Stimulated activated naive CD4-positive, alpha-beta T cell (primary cell): ENCODE data around the gene SEMA3B.
"Not testable (repeated sequence)": the region's sequence is repeated elsewhere in the genome, so short reads cannot be mapped to it uniquely, and the experiment has no call there.

ENCODE experiments used
- DNase-seq, 6 experiments: peaks; one replicate each; lab custom pipeline; 2025; lab: John Stamatoyannopoulos, UW

The SEMA3B gene

DNA sequence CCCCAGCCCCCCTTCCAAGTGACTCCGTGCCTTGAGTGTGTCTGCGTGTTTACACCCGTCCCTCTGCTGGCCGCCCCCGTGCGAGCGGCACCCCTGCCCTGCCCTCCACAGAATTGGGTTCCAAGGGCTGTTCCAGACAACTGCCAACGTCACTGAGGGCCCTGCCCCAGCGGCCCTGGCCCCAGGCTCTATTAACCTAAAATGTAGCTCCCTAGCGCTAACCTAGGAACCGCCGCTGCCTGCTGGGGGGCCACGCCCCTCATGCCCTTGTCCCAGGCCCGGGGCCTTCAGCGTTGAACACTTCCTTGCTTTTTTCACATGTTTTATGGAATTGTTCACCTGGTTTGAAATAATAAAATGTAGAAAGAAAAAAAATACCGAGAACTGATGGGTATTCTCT lies 10.0 kb upstream of the SEMA3B start:
- no peak for DNase-seq

DNA sequence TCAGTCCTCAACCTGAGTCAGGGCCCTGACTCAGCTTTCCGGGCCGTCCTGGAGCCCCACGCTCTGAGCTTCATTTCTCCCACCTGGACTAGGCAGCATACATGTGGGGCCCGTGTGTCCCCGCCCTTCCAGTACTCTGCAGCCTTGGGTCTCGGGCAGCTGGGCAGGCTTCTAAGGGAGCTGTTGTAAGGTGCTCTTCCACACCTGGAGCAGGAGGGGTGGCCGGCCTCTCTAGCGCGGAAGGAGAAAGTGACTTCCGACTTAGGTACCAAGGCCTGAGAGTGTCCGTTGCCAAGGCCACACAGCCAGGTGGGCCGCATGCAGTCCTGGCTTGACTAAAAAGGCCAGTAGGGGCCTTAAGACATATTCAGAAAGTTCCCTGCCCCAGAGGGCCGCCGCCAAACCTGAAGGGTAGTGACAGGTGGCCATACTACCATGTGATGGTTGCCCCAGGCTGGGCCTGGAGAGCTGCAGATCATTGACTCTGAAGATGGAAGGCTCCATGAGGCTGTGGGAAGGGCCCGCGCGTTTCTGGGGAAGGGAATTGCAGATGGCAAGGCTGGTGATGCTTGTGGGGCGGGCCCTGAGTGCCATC lies 9.4 kb upstream of the SEMA3B start:
- no peak for DNase-seq

DNA sequence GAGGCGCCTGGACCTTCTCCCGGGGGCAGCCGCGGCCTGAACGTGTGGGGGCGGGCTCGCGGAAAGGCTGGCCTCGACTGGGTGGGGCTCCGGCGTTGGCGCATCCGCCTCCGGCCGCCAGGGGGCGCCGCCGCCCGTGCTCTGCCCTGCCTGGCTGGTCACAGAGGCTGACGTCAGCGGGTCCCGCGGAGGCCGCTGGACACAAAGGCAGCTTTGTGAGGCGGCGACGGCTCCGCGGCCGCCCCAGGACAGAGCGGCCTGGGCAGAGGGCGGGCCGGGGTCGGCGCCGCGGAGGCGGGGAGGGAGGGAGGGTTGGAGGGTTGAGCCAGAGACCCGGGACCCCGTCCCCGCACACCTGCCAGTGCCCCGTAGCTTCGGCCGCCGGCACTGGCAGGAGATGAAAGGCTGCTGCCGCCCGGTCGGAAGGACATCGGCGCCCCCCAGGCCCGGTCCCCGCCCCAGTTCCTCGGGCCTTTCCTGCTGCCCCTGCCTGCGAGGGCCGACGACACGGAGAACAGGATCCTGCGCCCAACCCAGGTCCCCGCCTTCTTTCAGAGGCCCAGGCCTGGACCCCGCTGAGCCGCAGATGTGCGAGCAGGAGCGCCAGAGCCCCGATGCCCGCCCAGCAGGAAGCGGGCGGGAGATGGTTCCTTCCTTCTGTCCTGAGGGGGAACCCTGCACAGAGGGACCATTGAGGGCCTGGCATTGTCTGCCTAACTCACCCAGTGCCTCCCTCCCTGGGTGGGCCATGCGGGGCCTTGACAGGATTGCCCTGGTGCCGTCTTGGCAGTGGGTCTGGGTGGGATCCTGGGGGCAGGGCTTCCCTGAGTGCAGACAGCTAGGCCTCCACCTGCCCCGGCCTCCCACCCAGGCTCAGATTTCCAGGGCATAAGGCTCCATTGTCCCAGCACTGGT lies 8.7 kb upstream of the SEMA3B start:
- DNase-seq = peak; percentile 52 to 82 (median 74)

DNA sequence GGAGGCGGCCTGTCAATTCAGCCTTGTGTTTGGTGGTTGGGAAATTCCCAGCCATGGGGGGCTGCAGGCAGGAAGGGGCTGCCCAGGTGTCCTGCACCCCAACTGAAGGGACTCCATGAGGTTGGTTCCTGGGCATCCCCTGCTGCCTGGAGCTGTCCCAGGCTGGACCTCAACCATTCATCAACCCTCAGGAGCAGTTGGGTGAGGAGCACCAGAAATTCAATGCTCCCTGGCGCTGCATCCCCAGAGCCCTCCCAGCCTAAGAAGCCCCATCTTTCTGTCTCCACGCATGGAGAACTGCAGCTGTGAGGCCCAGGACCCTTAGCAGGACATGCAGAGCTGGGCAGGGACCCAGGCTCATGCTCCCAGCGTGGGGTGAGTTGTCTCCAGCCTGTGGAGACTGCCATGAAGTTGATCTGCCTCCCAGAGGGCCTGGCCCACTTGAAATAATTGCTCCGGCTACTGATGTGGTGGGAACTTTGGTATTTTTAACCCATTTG lies 8.0 kb upstream of the SEMA3B start:
- no peak for DNase-seq

DNA sequence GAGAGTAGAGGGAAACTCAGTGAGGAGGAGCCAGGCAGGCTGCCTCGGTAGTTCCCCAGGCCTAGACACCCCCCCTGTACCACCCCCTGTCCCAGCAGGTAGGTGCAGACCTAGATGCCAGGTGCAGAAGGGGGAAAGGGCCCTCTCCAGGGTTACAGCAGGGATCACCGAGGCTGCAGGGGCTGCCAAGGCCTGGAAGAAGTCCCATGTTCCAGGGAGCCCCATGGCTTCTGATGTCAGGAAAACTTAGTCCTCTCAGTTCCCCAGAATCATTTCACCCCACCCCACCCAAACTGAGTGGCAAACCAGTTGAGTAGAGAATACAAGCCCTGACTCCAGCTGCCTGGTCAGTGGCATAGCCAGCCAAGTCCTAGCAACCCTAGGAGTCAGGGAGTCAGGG lies 7.4 kb upstream of the SEMA3B start:
- DNase-seq = no peak

DNA sequence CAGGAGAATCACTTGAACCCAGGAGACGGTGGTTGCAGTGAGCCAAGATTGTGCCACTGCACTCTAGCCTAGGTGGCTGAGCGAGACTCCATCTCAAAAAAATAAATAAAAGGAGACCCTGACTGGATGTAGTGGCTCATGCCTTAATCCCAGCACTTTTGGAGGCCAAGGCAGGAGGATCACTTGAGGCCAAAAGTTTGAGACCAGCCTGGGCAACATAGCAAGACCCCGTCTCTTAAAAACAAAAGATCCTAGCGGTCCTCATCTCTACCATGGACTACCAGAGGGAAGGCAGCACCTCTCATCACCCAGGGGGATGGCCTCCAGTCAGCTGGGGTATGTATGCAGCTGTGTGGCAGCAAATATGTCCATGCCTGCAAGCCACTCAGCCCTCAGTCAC lies 6.7 kb upstream of the SEMA3B start:
- not testable (repeated sequence) for DNase-seq

DNA sequence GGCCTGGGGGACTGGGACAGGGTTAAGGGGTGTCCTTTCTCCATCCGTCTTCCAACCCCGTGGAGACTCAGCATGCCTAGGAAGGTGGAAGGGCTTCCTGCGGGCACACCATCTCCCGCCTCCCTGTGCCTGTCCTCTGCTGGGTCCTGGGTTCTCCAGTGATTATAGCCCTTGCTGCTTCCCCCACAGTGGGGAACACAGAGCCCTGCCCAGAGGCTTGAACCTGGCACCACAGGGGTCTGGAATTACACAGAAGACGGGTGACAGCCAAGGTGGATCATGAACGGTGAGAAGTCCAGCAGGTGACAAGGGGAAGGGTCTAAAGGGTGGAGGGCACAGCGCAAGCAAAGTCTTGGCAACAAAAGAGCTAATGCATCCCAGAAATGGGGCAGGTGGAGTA lies 6.2 kb upstream of the SEMA3B start:
- no peak for DNase-seq

DNA sequence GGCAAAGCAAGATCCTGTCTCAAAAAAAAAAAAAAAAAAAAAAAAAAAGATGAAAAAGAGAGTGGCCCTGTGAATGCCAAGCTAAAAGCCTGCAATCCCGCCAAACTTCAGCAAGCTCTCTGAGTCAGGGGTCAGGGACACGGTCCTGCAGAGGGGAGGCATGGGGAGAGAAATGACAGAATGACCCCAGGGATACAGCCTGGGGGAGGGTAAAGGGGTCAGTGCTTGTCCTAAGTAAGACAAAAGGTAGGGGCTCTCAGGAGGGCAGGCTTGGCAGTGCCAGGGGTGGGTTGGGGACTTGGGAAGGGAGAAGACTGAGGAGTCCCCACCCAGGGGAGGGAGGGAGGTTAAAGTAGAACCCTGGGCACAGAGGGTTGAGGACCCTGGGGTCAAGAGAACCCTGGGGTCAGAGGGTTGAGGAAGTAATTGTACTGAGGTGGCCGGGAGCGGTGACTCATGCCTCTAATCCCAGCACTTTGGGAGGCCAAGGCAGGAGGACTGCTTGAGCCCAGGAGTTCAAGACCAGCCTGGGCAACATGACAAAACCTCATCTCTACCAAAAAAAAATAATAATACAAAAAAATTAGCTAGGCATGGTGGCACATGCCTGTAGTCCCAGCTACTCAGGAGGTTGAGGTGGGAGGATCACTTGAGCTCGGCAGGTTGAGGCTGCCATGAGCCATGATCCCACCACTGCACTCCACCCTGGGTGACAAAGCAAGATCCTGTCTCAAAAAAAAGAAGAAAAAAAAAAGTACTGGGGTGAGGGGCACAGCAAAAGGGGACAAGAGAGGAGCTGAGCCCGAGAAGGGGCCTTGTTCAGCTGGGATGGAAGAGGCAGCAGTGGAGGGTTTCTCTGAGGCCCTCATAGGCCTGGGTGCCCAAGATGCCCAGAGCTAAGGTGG lies 5.2 kb upstream of the SEMA3B start:
- no peak for DNase-seq

DNA sequence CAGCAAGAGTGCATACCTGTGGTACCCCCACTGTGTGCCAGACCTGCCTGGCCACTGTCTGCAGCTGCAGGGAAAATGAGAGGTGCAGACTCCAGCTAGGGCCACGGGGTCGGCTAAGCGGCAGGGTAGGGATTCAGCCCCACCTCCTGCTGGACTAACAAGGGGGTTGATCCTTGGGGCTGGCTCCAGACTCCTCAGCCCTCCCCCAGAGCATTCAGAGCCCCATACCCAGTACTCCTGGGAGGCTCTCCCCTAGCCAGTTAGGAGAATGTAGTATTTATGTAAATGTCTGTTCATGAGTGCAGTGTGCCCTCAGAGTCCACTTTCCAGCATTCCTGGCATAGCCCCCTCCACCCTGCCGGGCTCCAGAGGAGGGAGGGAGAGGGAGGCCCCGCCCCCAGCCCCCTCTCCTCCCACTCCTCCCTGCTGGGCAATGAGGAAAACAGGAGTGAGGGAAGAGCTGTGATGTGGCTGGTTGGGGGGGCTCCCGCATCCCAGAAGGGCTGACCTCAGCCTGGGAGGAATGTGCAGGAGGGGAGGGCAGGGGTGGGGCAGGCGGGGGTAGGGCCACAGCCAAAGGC lies 4.5 kb upstream of the SEMA3B start:
- no peak for DNase-seq

DNA sequence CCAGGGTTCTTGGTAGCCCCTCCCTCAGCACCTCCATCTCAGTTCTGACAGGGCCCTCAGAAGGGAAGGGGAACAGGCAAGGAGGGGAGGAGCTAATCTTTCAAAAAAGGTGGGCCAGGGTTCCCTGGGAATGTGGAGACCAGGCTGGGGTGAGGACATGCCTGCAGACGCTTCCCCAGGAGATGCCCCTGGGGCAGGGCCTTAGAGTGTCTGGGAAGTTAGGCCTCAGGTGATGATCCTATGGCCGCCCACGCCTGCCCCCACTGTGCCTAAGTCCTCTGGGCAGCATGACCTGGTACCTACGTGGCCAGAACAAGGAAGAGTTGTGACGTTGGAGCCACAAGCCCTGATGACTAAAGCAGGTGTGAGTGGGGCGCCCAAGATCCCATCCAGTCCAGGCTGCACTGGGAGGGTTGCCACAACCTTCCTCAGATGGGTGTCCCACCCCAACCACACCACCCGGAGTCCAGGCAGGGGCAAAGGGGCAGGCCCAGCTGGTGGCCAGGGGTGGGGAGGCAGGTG lies 3.9 kb upstream of the SEMA3B start:
- no peak for DNase-seq

DNA sequence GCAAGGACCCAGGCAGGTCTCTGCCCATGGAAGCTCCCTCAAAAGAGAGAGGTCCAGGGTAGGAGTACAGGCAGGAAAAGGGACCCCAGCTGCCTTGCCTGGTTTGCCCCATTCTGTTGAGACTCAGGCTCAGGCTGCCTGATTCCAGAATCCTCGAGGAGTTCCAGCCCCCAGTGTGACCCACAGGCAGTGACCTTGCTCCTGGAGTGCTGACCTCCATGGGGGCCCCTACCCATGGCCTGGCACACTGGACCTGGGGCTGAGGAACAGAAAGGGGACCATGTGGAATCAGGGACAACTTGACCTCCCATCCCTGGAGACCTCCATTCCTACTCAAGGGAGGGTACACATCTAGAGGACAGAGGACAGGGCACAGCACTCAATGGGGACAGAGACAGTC lies 3.4 kb upstream of the SEMA3B start:
- no peak for DNase-seq

DNA sequence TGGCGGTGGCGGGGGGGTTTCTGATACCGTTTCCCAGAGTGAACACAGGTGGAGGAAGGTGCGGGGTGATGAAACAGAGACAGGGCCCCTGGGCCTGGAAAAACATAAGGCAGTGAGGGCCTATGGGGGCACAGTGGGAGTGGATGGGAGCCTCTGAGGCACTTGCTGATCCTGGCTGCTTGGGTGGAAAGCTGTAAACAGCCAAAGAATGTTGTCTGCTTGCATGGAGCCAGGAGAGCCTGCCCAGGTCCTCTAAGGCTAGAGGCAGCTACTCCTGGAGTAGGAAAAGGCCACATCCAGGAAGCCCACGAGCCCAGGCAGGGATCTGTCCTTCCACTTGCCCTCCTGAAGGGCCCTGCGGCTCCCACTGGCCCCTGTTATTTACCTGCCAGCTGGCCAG lies 2.9 kb upstream of the SEMA3B start:
- no peak for DNase-seq

DNA sequence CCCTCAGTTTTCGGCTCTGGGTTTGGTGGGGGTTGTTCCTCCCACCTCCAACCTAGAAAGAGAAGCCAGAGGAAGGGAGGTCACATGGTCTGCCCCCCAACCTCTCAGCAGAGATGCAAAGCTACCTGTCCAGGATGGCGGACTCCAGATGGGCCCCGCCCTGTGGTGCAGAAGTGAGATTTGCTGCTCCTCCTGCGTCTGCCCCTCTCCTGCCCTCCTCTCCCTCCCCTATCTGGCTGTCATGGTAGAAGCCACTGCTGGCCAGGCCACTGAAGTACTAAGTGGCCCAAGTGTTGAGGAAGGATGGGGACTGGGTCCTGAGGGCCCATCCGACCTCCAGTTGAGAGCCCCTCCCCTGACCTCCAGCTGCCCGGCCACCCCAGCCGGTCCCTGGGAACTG lies 2.1 kb upstream of the SEMA3B start:
- DNase-seq = no peak

DNA sequence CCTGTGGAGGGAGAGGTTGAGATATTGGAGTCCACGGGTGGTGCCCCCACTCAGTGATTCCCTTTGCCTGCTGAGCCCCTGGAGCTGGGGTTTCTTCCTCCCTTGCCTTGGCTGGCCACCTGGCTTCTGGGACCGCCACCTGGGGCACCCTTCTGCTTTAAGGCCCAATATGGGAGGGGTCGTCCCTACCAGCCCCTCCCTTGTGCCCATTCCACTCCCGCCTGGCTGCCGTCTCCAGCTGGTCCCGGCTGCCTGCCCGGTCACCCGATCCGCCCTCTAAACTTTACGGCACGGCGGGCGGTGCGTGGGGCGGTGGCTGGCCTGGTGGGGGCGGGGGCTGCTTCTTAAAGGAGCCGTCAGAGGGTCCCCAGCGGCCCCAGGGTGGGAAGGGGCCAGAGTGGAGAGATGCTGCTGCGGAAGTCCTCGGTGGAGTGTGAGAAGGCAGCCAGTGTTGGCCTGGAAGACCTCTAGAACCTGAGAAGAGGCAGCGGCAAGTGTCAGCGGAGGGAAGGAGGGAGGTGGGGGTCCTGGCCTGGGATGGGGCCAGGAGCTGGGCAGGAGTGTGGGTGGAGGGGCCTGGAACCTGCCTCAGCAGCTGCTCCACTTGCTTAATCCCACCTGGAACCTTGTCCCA lies 1.6 kb upstream of the SEMA3B start:
- no peak for DNase-seq

DNA sequence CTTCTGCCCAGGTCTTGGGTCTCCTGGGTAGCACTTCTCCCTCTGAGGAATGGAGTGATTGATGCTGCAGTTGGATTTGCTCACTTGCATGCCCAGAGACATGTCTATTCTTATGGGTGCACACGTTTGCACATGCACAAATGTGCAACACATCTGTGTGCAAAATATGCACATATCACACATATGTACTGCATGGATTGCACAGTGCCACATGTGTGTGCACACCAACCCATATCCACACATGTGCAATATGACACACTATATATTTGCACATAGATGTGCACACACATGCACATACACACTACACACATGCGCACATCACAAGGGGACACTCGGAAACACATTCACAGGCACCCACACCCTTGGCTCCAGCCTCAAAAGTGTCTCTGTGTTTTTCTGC lies 671 bp upstream of the SEMA3B start:
- DNase-seq = no peak

DNA sequence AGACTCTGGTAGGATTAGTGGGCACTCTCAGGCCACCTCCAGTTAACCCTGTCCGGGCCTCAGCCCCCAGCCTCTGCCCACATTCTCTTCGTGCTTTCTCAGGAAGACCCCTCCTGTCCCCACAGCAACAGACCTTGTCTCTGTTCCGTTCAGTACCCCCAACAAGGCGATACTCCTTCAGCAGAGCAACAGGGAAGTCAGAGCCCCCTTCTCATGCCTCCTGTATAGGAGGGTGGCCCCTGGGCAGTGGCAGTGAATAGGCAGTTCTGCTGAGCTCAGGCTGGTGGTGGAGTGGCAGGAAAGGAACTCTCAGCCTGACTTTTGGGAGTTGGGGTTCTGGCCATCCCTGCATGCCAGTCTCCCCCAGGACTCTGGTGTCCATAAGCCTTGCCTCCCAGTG lies 513 bp downstream of the SEMA3B start:
- DNase-seq = no peak

DNA sequence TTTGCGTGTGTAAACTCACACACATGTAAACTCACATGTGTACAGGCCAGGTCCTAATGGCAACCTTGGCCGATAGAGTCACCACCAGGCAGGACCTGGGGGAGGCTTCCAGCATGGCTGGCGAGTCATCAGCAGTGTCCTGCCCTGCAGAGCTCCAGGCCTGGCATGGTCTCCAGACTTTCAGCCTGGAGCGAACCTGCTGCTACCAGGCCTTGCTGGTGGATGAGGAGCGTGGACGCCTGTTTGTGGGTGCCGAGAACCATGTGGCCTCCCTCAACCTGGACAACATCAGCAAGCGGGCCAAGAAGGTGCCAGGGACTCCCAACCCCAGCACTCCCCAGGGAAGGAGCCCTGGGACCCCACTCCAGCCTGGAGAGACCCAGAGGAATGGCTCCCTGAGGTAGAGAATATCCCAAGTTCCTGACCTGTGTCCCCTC lies 1.0 kb downstream of the SEMA3B start:
- DNase-seq = no peak

DNA sequence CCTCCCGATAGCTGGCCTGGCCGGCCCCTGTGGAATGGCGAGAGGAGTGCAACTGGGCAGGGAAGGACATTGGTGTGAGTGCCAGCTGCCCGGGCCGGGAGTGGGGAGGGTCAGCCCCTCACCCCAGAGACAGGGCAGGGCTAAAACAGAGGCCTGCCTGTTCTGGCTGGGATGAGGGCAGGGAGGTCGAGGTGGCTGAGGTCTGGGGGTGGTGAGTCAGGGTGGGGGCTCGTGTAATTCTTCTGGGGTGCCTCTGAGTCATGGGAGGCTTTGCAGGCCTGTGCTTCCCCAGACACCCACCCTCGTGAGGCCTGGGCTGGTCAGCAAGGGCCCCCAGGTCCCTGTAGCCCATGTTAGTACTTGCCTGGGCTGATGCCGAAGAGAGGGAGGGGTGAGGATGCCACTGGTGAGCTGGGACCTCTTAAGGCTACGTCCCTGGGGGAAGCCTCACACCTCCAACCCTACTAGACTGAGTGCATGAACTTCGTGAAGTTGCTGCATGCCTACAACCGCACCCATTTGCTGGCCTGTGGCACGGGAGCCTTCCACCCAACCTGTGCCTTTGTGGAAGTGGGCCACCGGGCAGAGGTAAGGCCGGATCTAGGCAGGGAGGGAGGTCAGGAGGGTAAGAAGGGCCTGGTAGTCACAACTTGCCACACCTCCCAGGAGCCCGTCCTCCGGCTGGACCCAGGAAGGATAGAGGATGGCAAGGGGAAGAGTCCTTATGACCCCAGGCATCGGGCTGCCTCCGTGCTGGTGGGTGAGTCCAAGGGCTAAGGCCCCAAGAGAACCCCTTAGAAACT lies 1.7 kb downstream of the SEMA3B start:
- DNase-seq = no peak

DNA sequence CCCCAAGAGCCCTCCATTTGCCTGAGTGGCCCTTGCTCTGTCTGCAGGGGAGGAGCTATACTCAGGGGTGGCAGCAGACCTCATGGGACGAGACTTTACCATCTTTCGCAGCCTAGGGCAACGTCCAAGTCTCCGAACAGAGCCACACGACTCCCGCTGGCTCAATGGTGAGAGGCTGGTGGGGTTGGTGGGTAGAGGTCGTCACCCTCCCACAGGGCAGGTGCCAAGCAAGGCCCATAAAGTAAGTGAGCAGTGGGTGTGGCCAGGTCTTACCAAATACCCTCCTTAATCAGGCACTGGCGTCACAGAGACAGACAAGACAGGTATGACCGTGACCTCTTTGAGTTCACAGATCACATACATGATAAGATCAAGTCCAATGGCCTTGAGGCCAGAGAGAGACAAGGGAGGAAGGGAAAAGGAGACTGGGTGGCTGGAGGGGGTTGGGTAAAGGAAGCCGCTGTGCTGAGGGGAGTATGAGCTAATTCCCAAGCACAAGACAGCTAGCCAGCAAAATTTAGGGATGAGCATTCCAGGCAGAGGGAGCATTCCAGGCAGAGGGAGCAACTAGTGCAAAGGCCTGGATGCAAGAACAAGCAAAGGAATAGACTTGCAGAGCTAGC lies 2.5 kb downstream of the SEMA3B start:
- DNase-seq = no peak

DNA sequence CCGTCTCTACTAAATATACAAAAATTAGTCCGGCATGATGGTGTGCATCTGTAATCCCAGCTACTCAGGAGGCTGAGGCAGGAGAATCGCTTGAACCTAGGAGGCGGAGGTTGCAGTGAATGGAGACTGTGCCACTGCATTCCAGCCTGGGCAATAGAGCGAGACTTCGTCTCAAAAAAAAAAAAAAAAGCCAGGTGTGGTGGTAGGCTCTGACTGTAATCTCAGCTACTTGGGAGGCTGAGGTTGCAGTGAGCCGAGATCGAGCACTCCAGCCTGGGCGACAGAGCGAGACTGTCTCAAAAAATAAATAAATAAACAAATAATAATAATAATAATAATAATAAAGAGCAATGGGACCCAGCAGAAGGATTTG lies 3.6 kb downstream of the SEMA3B start:
- not testable (repeated sequence) for DNase-seq
